HK-2 (cell line): ENCODE data around the gene PRRX1.

Experiments
- DNase-seq: peaks from one replicate; pipeline ENCODE4 v3.0.0-alpha.2; 2018; ENCODE audit not compliant: unreplicated experiment

PRRX1 gene

GRCh38 chr1:170720661-170721060 is 56.7 kb downstream of the PRRX1 start:
- no peak for DNase-seq

DNA sequence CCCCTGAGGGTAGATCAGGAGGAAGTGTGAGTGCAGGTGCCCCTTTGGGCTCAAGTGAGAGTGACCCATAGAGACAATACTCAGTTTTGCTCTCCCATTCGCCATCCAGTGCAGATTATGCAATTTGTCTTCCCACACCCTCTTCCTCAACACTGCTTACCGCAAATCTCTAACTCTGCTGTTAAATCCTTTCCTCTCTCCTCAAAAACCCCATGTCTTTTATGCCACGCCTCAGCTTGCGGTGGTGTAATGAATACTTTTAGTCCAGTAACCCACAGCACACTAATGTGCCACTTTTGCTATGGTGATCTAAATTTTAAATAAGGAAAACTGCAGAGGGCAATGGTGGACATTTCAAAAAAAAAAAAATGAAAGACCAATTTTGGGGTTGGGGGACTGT is 57.7 kb downstream of the PRRX1 start:
- DNase-seq = no peak

- no peak for DNase-seq
Measured at GRCh38 chr1:170723518-170723917, 59.6 kb downstream of the PRRX1 start.

- no peak for DNase-seq
Measured at GRCh38 chr1:170725326-170725725, 61.4 kb downstream of the PRRX1 start.

- DNase-seq = no peak
Measured at GRCh38 chr1:170727963-170728362, 64.0 kb downstream of the PRRX1 start.

DNA sequence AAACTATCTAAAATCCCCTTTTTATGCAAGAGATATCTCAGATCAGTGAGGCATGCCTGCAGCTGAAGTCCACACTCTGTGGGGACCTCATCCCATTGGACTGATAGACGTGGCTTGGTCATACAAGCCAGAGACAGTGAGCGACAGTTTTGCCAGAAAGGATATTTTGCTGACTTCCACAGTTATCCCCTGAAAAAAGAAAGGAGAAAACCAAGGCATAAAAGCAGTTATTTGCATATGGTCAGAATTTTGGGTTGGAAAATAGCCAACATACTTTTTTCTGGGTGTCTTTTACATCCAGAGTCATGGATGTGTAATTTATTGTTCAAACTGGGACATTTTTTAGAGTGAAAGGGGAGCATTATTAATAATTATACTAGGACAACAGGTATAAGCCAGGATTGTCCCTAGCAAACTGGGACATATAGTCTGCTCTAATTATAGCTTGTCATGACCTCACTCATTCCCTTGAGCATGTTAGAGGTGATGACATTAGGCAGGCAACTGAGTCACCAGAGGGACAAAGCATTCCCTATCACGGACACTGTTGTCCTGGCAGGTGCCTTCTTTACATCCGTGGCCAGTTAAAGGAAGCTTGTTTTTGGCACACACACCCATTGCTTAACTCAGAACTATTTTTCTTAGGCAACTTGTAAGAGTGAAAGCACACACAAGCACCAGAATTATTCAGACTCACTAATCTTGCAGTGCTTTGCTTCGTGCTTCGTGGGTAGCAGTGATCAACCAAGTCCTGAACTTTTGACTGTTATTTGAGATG is 65.5 kb downstream of the PRRX1 start:
- no peak for DNase-seq

DNA sequence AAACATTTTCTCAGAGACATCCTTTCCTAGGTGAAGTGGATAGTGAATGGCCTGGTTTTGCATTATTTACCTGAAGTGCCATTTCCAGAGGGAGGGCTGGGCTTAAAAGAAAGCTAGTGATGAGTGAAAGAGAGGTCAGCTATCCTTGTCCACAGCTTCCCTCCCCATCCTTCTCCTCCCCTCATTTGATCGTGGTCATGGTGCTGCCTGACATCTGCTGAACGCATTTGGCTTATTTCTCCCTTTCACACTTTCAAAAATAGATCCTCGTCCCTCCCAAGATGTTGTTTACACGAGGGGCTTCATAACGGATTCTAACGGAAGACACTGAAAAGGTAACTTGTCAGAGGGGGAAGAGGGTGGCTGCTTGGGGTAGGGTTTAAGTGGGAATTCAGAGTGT is 66.1 kb downstream of the PRRX1 start:
- DNase-seq = no peak

DNA sequence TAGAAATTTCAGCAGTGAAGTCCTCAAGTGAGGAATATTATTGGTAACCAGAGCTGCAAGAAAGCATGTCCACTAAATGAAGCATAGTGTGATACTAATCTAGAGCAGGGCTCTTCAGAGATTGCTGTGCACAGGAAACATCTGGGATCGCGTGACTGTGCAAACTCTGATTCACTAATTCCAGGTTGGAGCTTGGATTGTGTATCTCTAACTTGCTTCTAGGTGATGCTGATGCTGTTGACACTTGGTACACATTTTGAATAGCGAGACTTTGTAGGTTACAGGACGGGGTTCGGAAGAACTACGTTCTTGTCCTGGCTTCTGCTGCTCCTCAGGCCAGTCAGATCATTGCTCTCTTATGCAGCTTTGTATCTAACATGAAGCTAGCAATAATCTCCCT is 66.5 kb downstream of the PRRX1 start:
- DNase-seq = no peak

DNA sequence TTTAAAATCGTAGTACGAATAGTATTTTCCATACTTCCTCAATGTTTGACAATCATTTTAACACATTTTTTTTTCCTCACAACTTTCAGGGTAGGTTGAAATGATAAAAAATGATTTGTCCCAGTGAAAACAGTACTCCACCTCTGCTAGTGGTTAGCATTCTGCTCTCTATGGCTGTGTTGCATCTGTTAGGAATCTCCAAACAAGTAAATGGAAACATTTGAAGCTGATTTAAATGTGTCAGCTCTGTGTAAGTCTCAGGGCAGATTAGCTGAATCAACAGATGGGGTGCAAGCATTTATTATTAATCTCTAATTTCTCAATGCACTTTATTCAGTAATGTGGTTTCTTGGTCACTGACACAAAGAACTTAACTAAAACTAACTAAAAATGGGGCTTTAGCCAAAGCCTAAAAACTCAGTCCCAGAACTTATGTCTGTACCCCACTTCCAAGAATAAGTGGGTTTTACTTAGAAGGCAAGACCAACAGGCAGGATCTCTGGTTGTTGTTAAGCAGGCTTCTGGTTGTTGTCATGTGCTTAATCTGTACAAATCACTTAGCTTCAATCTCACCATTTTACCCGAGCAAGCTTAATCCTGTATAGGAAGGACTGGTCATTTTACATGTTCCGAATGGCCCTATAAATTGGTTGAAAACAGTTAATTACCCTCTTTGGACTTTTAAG is 67.8 kb downstream of the PRRX1 start:
- DNase-seq = no peak

- DNase-seq = no peak
Measured at GRCh38 chr1:170732252-170732588, 68.3 kb downstream of the PRRX1 start.

DNA sequence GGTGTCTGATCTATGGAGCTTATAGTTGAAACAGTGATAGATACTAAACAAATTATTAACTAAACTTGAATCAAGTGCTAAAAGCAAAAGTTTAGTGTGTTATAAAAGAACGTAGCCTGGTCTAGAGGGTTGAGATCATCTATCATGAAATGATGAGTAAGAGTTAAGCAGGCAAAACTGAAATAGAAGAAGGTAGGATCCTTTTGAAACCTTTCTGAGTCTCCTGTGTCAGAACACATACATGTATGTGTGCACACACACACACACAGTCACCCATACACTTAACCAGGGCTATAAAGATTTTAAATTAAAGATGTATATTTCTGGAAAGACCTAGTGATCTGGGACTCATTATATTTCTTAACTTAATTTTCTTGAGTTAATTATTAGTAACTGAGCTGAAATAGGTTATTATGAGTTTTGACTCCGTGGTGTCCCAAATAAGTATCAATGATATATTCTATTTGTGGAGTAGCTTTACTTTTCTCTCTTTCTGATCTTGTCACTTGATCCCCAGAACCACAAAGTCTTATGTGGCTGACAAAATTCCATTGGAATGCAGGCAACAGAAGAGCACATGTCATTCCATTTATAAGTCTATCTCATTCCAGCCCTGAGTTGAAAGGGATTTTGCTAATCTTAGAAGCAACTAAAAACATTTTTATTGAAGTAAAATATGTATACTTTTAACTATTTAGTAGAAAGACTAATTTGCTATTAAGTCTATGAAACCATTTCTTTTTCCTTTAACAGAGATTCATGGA is 70.7 kb downstream of the PRRX1 start:
- no peak for DNase-seq

DNA sequence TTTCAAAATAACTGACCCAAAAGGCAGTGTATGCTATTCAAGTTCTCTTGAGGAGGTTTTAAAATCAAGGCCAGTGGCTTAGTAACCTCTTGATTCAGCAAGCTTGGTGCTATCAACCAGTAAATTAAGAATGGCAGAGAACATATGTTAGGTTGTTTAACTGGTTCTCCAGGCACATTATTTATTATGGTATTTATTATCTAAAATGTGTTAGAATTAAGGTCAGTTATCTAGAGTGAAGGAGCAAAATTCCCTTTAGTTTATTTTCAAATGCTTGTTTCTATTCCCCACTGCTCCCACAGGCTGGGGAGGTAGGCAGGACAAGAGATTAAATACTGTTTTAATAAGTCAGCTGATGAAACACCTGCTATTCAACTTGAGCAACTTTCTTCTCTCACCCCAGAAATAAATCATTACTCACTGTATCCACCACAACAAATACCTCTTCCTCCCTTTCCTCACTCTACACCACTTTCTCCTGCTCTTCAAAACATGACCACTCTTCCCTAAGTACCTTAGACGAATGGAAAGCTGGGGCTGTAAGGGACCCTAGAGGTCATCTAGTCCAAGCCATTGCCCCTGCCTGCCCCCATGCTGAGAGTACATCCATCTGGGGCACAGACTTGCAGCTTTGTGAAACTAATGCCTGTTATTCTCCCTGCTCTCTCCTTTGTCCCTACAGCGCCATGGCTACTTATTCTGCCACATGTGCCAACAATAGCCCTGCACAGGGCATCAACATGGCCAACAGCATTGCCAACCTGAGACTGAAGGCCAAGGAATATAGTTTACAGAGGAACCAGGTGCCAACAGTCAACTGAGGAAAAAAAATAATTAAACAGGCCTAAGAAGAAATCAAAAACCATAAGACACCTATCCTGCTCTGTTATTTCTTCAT is 71.7 kb downstream of the PRRX1 start:
- no peak for DNase-seq

DNA sequence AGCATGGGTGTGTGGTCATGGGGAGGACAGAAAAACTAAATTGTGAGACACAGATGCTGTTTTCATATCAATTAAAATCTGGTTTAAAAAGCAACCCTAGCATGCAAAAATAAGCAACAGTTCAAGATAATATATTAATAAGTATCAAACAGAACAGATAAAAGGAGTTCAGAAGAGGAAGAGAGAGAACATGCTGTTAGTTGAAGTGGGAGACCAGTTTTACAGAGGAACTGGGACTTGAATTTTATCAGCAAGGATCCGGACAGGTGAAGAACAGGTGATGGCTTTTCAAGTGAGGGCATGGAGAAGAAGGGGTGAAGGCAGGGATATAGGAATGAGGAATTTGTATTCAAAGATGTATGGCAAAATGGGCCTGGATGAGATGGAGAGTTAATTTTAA is 75.9 kb downstream of the PRRX1 start:
- DNase-seq = no peak

- no peak for DNase-seq
Measured at GRCh38 chr1:170741678-170742077, 77.7 kb downstream of the PRRX1 start.

DNA sequence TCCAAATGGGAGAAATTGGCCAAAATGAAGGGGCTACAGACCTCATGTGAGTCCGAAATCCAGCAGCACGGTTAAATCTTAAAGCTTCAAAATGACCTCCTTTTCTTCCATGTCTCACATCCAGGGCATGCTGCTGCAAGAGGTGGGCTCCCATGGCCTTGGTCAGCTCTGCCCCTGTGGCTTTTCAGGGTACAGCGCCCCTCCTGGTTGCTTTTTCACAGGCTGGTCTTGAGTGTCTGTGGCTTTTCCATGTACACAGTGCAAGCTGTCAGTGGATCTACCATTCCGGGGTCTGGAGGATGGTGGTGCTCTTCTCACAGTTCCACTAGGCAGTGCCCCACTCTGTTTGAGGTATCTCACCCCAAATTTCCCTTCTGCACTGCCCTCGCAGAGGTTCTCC is 78.7 kb downstream of the PRRX1 start:
- no peak for DNase-seq

DNA sequence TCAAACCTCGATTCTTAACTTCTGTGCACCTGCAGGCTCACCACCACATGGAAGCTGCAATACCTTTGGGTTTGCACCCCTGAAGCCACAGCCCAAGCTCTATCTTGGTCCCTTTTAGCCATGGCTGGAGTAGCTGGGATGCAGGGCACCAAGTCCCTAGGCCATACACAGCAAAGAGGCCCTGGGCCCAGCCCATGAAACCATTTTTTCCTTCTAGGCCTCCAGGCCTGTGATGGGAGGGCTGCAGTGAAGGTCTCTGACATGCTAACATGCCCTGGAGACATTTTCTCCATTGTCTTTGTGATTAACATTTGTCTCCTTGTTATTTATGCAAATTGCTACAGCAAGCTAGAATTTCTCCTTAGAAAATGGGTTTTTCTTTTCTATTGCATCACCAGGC is 79.2 kb downstream of the PRRX1 start:
- DNase-seq = no peak

DNA sequence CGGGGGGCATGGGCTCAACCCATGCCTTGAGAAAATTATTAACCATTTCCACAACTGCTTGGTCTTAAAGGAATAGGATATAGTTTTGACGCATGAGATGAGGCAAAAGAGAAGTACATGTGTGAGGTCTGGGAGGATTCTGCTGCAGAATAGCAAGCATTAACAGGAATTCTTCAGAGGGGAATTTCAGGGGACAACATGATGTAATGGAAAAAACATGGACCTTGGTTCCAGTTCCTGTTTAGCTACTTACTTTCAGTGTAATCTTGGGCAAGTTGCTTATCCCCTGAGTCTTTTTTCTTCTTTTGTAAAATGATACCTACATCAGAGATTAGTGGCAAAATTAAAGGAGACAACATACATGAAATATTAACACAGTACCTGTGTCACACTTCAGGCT is 85.6 kb downstream of the PRRX1 start:
- no peak for DNase-seq

GRCh38 chr1:170749959-170750358 is 86.0 kb downstream of the PRRX1 start:
- no peak for DNase-seq

DNA sequence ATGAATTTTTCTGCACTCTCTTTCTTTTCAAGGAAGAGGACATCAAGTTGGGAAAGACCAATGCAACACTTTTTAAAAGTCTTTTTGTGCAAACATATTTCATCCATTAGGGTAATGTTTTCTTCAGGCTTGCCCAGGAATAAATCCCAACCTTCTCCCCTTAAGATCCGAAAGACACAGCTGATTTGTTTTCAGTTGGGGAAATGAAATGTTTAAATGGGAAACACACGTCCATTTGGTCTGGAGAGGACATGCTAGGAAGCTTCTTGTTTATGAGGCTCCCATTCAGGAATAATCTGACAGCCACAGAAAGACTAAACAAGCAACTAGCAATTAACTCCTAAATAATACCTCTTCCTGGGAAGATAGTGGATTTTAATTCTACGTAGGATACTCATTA is 91.9 kb downstream of the PRRX1 start:
- DNase-seq = no peak

DNA sequence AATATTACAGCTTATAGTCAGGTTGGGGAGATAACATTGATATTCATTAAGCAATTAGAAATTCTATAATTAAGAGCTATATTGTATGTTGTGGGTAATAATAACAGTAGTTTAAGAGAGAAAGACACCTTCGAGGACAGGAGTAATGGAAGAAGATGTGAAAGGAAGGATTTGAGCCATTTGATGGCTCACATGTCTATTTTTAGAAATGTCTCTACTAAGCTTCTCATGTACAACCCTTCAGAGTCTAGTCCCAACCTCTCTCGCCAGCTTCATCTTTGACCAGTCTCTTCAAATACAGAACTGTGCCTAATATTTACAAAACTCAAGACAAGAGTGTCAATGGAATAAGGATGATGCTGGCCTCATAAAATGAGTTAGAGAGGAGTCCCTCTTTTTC is 95.1 kb downstream of the PRRX1 start:
- DNase-seq = no peak

- no peak for DNase-seq
Measured at GRCh38 chr1:170765279-170765678, 101.3 kb downstream of the PRRX1 start.
